Measurements from ENCODE around the gene CPSF3. TPM values are rescaled to one million over a fixed set of nuclear protein-coding genes. Genes with fewer than 3 reads are reported as not detected.

Gene CPSF3
- total and polyA plus RNA-seq, 12 donors: 12.8 to 19.8 (median 16.1) TPM

GRCh38 chr2:9460441-9461017 is 37.1 kb downstream of the CPSF3 start:
- Histone ChIP-seq H3K36me3 (peaks cover 0 to 96% (median 4%) of the 10 kb centered on the region in 9 donors), H3K27me3 (no peaks in the 10 kb centered on the region), H3K9me3 (no peaks in the 10 kb centered on the region), H3K27ac (no peak overlapping the region), H3K4me1 (peaks cover 0 to 7% (median 0%) of the 10 kb centered on the region in 9 donors), H3K4me3 (no peak overlapping the region)
- intact Hi-C loops (cut with DNase I): no loop called here
- ATAC-seq (no peak), DNase-seq (no peak)
- TF ChIP-seq, protein P1, sequence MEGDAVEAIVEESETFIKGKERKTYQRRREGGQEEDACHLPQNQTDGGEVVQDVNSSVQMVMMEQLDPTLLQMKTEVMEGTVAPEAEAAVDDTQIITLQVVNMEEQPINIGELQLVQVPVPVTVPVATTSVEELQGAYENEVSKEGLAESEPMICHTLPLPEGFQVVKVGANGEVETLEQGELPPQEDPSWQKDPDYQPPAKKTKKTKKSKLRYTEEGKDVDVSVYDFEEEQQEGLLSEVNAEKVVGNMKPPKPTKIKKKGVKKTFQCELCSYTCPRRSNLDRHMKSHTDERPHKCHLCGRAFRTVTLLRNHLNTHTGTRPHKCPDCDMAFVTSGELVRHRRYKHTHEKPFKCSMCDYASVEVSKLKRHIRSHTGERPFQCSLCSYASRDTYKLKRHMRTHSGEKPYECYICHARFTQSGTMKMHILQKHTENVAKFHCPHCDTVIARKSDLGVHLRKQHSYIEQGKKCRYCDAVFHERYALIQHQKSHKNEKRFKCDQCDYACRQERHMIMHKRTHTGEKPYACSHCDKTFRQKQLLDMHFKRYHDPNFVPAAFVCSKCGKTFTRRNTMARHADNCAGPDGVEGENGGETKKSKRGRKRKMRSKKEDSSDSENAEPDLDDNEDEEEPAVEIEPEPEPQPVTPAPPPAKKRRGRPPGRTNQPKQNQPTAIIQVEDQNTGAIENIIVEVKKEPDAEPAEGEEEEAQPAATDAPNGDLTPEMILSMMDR (IDR thresholded peaks at IDR 0.05): no peak
- WGBS, 2 donors: 89 to 97% methylated on average over 3 of the region's 3 CpGs

DNA sequence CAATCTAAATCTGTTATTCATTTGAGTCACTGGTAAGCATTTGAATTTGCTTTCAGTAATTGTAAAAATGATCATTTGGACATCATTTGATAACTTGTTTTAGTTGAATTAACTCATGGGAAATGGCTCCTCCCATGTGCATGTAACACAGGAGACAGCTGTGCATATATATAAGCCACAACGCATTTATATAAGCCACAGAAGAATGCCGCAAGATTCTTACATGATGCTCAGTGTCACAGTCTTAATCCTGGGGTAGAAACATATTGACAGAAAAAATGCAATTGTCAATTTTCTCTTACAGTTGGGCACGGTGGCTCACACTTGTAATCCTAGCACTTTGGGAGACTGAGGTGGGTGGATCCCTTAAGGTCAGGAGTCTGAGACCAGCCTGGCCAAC is 37.6 kb downstream of the CPSF3 start:
- DNase-seq: no peak
- H3K27ac ChIP-seq: no peak overlapping the region
- H3K9me3 ChIP-seq: no peaks in the 10 kb centered on the region
- intact Hi-C loops (cut with DNase I): no loop called here
- 92 to 98% methylated on average over 3 of the region's 3 CpGs for WGBS, 2 donors
- ATAC-seq: no peak
- TF ChIP-seq, protein P1 (IDR thresholded peaks at IDR 0.05): no peak
- H3K4me3 ChIP-seq: no peak overlapping the region
- H3K4me1 ChIP-seq: peaks cover 0 to 7% (median 0%) of the 10 kb centered on the region in 9 donors
- H3K36me3 ChIP-seq: peaks cover 0 to 96% (median 4%) of the 10 kb centered on the region in 9 donors
- H3K27me3 ChIP-seq: no peaks in the 10 kb centered on the region

- H3K27ac ChIP-seq: no peak overlapping the region
- H3K4me1 ChIP-seq: peaks cover 0 to 7% (median 0%) of the 10 kb centered on the region in 9 donors
- WGBS, 2 donors: 75 to 93% methylated on average over 5 of the region's 5 CpGs
- intact Hi-C loops (cut with DNase I): no loop called here
- H3K4me3 ChIP-seq: no peak overlapping the region
- no peak for DNase-seq
- H3K27me3 ChIP-seq: no peaks in the 10 kb centered on the region
- peaks cover 0 to 95% (median 4%) of the 10 kb centered on the region in 9 donors for H3K36me3 ChIP-seq
- no peak for ATAC-seq
- no peaks in the 10 kb centered on the region for H3K9me3 ChIP-seq
- TF ChIP-seq, protein P1 (IDR thresholded peaks at IDR 0.05): no peak
Observed at GRCh38 chr2:9462313-9462712, 38.9 kb downstream of the CPSF3 start.

GRCh38 chr2:9462886-9463697 is 39.6 kb downstream of the CPSF3 start:
- intact Hi-C loops (cut with DNase I): no loop called here
- Histone ChIP-seq H3K36me3 (peaks cover 0 to 94% (median 4%) of the 10 kb centered on the region in 9 donors), H3K4me1 (peaks cover 0 to 7% (median 0%) of the 10 kb centered on the region in 9 donors), H3K4me3 (no peak overlapping the region), H3K27me3 (no peaks in the 10 kb centered on the region), H3K27ac (no peak overlapping the region), H3K9me3 (no peaks in the 10 kb centered on the region)
- ATAC-seq (peak in 1 of 8 donors; percentile 13), DNase-seq (no peak)
- 74 to 76% methylated on average over 6 of the region's 6 CpGs for WGBS, 2 donors
- TF ChIP-seq, protein P1 (IDR thresholded peaks at IDR 0.05): no peak
